Right cardiac atrium (tissue), 5 donors: ENCODE data around the gene SYNPO2. TPM values are rescaled to one million over a fixed set of nuclear protein-coding genes. Genes with fewer than 3 reads are reported as not detected.
A peak's percentile ranks its signal among the peaks of the same experiment; 100 is the strongest.

Source experiments
- ATAC-seq, 2 donors: fragments of 200-7000 bp; cut with Tn5 transposase; one replicate each; pipeline versions ENCODE4 v1.8.0 to v1.9.1; 2020; ENCODE audit warnings: moderate library complexity in 2 of 2, mild to moderate bottlenecking in 1 of 2
- DNase-seq, 3 donors: peaks; one replicate each; pipeline ENCODE4 v3.0.0-alpha.2; 2020
- H3K27ac ChIP-seq: one replicate; pipeline ENCODE4 v1.5.1; 2013; ENCODE audit warnings: mild to moderate bottlenecking, low read length, control low read depth, moderate library complexity
- H3K27me3 ChIP-seq: one replicate; pipeline ENCODE4 v1.6.1; 2013; ENCODE audit not compliant: control insufficient read depth, insufficient read depth
- H3K4me1 ChIP-seq: one replicate; pipeline ENCODE4 v1.6.1; 2013; ENCODE audit warnings: low read length; ENCODE audit not compliant: control insufficient read depth, insufficient read depth
- H3K4me3 ChIP-seq: one replicate; pipeline ENCODE4 v1.5.1; 2013; ENCODE audit warnings: low read length, control low read depth
- H3K9me3 ChIP-seq: one replicate; pipeline ENCODE4 v1.6.1; 2013; ENCODE audit warnings: low read length; ENCODE audit not compliant: control insufficient read depth
- WGBS: extraction: QIAGEN DNeasy Blood & Tissue Kit; methylation state at CpG from one replicate; pipeline ENCODE4 v1.1.7; 2013; 5-methylcytosine and 5-hydroxymethylcytosine counted together
- intact Hi-C, 4 donors: fragments of 100-400 bp; cut with DNase I; formaldehyde crosslinking; loops; one replicate each; pipeline versions ENCODE4 v1.11.0 to v1.14.0; 2022 to 2023
- polyA plus RNA-seq: library from polyadenylated mRNA; stranded (reverse); fragments of 200-250 nt; gene quantifications from one replicate; pipeline ENCODE4 v1.2.3, GENCODE V29; 2013
- total RNA-seq, 4 donors: library from RNA; stranded (reverse); fragmentation: NEBNext Ultra II Directional; extraction: Animal tissue kit (Norgen Biotek cat#: 25700); gene quantifications; one replicate each; pipeline ENCODE4 v1.2.1, GENCODE V29; 2021
- donor health status: healthy with polysubstance abuse.
- donor health status: DM: no; HTN: yes; CAD: no.
- donor health status: DM: no; HTN: no; CAD: no.
- donor health status: DM: no; HTN: yes; CAD: no; lungs with severe emphysema.
- donor health status: DM: yes; HTN: yes; CAD: no.

Gene SYNPO2
- total and polyA plus RNA-seq, 5 donors = 29.6 to 134 (median 113) TPM

DNA sequence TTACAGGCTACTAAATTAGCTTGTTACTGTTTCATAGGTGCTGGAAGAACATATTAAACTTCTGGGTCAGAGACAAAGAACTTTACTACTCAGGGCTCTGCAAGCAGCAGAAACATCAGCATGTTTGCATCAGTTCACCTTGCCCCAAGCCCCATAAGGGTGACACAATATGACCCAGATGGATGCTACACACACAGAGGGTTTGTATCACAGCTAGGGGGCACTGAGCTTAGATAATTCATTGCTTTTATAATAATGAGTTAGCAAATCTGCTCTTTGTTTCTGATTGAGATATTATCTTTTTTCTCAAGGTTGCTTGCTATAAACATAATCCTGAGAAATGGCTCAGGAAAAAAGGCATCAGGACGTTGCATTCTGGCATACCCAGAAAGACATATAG lies 4.8 kb upstream of the SYNPO2 start:
- no peaks in the 10 kb centered on the region for H3K4me1 ChIP-seq
- intact Hi-C loops = loop anchor here (10.0 kb wide), 4 partner anchors 49 to 149 kb away; partner anchors contain the start of gene SEC24D (in 1 of the 4)
- no peak overlapping the region for H3K27ac ChIP-seq
- no peaks in the 10 kb centered on the region for H3K27me3 ChIP-seq
- no peaks in the 10 kb centered on the region for H3K9me3 ChIP-seq
- WGBS = 80% methylated on average over 1 of the region's 1 CpG
- H3K4me3 ChIP-seq = no peak overlapping the region
- DNase-seq (no peak), ATAC-seq (no peak)

GRCh38 chr4:118884716-118885115 lies 3.9 kb upstream of the SYNPO2 start:
- intact Hi-C loops = loop anchor here (5.0 to 10.0 kb wide), 7 partner anchors 50 to 150 kb away; partner anchors contain the start of gene SEC24D (in 1 of the 4)
- Histone ChIP-seq H3K27ac (no peak overlapping the region), H3K4me3 (no peak overlapping the region), H3K4me1 (no peaks in the 10 kb centered on the region), H3K27me3 (no peaks in the 10 kb centered on the region), H3K9me3 (no peaks in the 10 kb centered on the region)
- no peak for ATAC-seq
- DNase-seq = no peak
- 88% methylated on average over 3 of the region's 3 CpGs for WGBS

DNA sequence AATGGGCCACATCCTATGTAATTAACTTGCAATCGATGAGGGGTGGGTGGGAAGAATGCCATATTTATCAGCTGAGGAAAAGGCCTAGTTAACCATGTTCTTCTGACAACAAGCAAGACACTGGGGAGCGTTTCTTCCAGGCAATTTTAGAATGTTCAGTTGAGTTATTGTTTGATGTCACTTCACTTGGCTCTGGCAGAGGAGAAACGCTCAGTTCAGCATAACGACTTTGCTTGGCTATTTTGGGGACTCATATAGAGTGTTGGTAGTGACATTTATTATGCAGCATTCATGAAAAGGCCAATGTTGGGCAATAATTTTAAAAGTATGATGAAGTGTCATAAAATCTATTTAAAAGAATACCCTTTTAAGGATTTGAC lies 648 bp downstream of the SYNPO2 start:
- intact Hi-C loops = loop anchor here (5.0 to 10.0 kb wide), 7 partner anchors 55 to 155 kb away; partner anchors contain the start of gene SEC24D (in 1 of the 4)

GRCh38 chr4:118894034-118894433 lies 5.4 kb downstream of the SYNPO2 start:
- no peak overlapping the region for H3K4me3 ChIP-seq
- no peaks in the 10 kb centered on the region for H3K27me3 ChIP-seq
- no peaks in the 10 kb centered on the region for H3K9me3 ChIP-seq
- H3K27ac ChIP-seq = peak overlapping the region; percentile 74
- peaks cover 3% of the 10 kb centered on the region for H3K4me1 ChIP-seq
- 53% methylated on average over 3 of the region's 3 CpGs for whole genome bisulfite sequencing
- ATAC-seq = no peak
- DNase-seq = peak in 1 of 3 donors; percentile 57
- intact Hi-C loops = loop anchor here in 1 of 4 donors (10.0 kb wide), 1 partner anchor 149 kb away; no protein-coding TSS in a partner anchor

More for the DNA sequence above, 648 bp downstream of the SYNPO2 start:
- Histone ChIP-seq H3K9me3 (no peaks in the 10 kb centered on the region), H3K27ac (peak overlapping the region; percentile 93), H3K4me1 (peaks cover 3% of the 10 kb centered on the region), H3K4me3 (peak overlapping the region; percentile 94), H3K27me3 (no peaks in the 10 kb centered on the region)
- peak; percentile 42 to 48 for ATAC-seq
- DNase-seq = no peak
- WGBS = 17% methylated on average over 4 of the region's 4 CpGs

GRCh38 chr4:118898221-118898620 lies 9.6 kb downstream of the SYNPO2 start:
- ATAC-seq = no peak
- Histone ChIP-seq H3K4me3 (no peak overlapping the region), H3K9me3 (no peaks in the 10 kb centered on the region), H3K27me3 (no peaks in the 10 kb centered on the region), H3K27ac (peak overlapping the region; percentile 33), H3K4me1 (peaks cover 3% of the 10 kb centered on the region)
- 39% methylated on average over 2 of the region's 2 CpGs for WGBS
- intact Hi-C loops = loop anchor here in 1 of 4 donors (10.0 kb wide), 1 partner anchor 153 kb away; no protein-coding TSS in a partner anchor
- no peak for DNase-seq

DNA sequence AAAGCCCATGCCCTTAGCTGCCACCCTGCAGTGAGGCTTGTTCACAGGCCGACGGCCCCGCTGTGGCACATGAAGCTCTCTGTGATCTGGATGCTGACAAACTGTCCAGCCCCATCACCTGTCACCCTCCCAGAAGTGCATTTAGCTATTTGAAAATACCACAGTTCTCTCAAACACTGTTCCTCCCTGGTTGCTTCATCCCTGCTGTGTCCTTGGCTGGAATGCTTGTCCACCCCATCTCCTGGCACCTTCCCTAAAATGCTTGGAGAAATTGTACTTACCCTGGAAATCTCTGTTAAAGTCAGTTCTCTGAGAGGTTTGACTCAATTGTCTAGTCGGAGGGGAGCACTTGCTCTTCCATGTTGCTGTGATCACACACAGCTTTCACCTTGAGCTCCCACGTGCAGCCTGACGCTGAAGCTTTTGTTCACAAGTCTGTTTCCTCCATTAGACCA lies 10.1 kb downstream of the SYNPO2 start:
- H3K27me3 ChIP-seq = no peaks in the 10 kb centered on the region
- no peaks in the 10 kb centered on the region for H3K9me3 ChIP-seq
- H3K27ac ChIP-seq = peak overlapping the region; percentile 83
- intact Hi-C loops = loop anchor here in 1 of 4 donors (10.0 kb wide), 1 partner anchor 154 kb away; no protein-coding TSS in a partner anchor
- peaks cover 3% of the 10 kb centered on the region for H3K4me1 ChIP-seq
- DNase-seq (peak; percentile 34 to 82 (median 81)), ATAC-seq (peak; percentile 91 to 93)
- 50% methylated on average over 6 of the region's 6 CpGs for whole genome bisulfite sequencing
- H3K4me3 ChIP-seq = no peak overlapping the region

DNA sequence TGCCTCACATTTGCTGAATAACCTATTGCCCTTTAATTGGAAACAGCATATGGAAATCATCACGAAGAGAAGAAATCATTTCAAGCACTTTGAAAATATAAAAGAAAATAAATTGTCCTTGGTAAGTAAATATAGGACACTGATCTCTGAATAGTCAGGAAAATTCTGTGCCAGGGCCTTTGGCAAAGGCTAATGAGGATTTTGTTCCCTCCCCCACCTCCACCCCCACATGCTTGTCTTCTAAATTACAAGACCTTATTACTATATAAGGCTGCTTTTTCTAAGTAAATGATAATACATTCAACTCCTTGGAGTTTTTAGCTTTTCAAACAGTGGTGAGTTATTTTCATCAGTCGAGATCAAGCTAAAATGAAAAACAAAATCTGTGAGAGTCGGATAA lies 15.8 kb downstream of the SYNPO2 start:
- Histone ChIP-seq H3K9me3 (no peaks in the 10 kb centered on the region), H3K4me3 (no peak overlapping the region), H3K4me1 (peaks cover 6% of the 10 kb centered on the region), H3K27me3 (no peaks in the 10 kb centered on the region), H3K27ac (no peak overlapping the region)
- peak; percentile 39 to 49 for ATAC-seq
- WGBS = 46% methylated on average over 3 of the region's 3 CpGs
- intact Hi-C loops = no loop called here
- peak in 1 of 3 donors; percentile 35 for DNase-seq

GRCh38 chr4:118904935-118905334 lies 16.3 kb downstream of the SYNPO2 start:
- Histone ChIP-seq H3K27ac (peak overlapping the region; percentile 92), H3K9me3 (no peaks in the 10 kb centered on the region), H3K4me3 (no peak overlapping the region), H3K4me1 (peaks cover 6% of the 10 kb centered on the region), H3K27me3 (no peaks in the 10 kb centered on the region)
- intact Hi-C loops = no loop called here
- peak in 1 of 3 donors; percentile 58 for DNase-seq
- WGBS = 38% methylated on average over 2 of the region's 2 CpGs
- ATAC-seq = peak; percentile 64 to 75

- H3K27ac ChIP-seq = peak overlapping the region; percentile 87
- whole genome bisulfite sequencing = 30% methylated on average over 4 of the region's 4 CpGs
- ATAC-seq (peak; percentile 59 to 80), DNase-seq (no peak)
- H3K4me3 ChIP-seq = no peak overlapping the region
- peaks cover 6% of the 10 kb centered on the region for H3K4me1 ChIP-seq
- no peaks in the 10 kb centered on the region for H3K9me3 ChIP-seq
- no peaks in the 10 kb centered on the region for H3K27me3 ChIP-seq
- intact Hi-C loops = no loop called here
Measured at GRCh38 chr4:118905566-118905965, 16.9 kb downstream of the SYNPO2 start.

DNA sequence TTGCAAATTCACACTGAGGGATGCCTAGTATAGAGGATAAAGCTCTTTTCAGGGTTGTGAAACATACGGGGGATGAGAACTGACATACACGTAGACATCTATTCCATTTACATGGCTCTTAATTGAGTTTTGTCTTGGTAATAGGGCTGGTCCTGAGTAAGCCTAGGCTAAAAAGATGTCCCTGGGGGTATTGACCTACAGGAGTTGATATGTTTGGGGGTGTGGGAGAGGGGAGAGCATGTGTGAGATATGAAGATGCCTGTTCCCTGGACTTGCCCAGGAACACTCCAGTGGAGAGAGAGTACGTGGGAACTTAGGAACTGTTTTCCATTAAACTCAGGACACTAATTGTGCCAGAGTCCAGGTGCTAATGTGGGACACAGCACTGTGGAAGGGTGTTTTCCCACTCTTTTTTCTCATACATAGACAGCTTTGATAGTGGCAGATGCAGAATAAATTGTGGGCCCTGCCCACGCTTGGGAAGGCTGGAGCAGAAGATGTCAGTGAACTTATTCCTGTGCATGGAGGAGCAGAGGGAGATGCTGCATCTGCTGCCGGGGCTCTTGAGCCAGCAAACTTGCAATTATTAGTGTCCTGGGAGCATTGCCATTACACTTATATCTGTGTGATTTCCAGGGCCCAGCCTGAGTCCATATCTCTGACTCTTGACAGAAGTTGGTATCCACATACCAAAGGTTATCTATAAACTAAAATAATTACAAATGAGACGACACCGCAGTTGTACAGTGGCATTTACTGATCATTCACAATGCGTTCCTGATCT lies 20.7 kb downstream of the SYNPO2 start:
- ATAC-seq = peak; percentile 54 to 69
- intact Hi-C loops = no loop called here
- peak overlapping the region; percentile 86 for H3K27ac ChIP-seq
- H3K4me3 ChIP-seq = no peak overlapping the region
- 48% methylated on average over 8 of the region's 8 CpGs for WGBS
- peak in 1 of 3 donors; percentile 49 for DNase-seq
- no peaks in the 10 kb centered on the region for H3K27me3 ChIP-seq
- H3K4me1 ChIP-seq = peaks cover 6% of the 10 kb centered on the region
- H3K9me3 ChIP-seq = no peaks in the 10 kb centered on the region

DNA sequence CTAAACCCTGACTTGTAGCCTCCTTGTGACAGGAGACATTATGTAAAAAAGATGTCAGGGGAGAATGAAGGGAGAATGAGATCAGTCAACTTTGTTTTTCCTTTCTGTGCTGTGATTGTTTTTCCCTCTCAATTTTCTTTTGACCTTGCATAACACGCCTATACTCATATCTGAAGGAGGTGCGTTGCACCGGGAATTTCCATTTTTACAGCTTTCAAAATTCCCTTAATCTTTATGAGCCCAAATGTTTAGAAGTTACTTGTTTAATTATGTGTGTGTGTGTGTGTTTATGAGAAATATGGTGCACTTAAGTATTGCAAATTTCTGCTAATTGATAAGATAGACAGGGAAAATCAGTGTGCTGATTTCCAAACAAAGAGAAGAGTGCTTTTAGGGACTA lies 21.6 kb downstream of the SYNPO2 start:
- intact Hi-C loops = no loop called here
- DNase-seq (no peak), ATAC-seq (no peak)
- Histone ChIP-seq H3K9me3 (no peaks in the 10 kb centered on the region), H3K4me1 (peaks cover 3% of the 10 kb centered on the region), H3K27me3 (no peaks in the 10 kb centered on the region), H3K27ac (peak overlapping the region; percentile 86), H3K4me3 (no peak overlapping the region)
- WGBS = 61% methylated on average over 3 of the region's 3 CpGs
